GM15510 (cell line): Measurements from ENCODE around the gene SCGB1A1.

Experiments
- POLR2A ChIP-seq: IDR thresholded peaks from 3 replicates; pipeline ENCODE4 v1.6.1; 2011; ENCODE audit warnings: borderline replicate concordance; ENCODE audit not compliant: insufficient read length; ENCODE audit errors: extremely low read depth

Gene SCGB1A1

DNA sequence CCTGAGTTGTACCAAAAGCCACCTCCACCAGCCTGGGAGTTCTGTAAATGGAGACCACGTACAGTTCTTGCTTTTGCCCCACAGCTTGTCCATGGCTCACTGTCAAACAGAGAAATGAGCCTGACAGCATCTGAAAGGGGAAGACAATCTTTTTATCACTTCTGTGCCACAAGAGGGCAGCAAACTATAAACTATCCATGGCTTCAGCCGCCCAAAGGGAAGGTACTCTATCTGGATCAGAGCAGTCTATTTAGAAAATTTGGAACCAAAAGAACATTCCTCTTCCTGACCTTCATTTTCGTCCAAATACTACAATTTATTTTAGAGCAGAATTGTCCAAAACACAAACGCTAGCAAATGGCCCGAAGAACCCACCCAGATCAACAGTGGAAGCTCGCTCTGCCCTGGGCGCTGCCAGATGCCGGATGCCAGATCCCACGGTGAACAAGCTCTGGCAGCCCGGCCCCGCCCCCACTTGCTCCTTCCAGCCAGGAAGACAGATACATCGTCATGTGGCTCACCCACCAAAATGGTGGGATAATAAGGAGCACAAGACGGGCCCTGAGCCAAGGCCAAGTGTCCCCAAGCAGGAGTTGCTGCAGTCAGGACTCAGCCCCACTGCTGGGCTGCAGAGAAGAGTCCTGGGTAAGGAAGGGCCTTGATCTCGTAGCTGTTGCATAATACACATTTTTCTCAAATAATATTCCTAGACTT lies 23.9 kb upstream of the SCGB1A1 start:
- TF ChIP-seq POLR2A, result no peak

- TF ChIP-seq POLR2A, result no peak
Observed at GRCh38 chr11:62395885-62396551, 22.8 kb upstream of the SCGB1A1 start.

- TF ChIP-seq POLR2A, result no peak
Observed at GRCh38 chr11:62398011-62398994, 20.5 kb upstream of the SCGB1A1 start.

GRCh38 chr11:62399172-62399877 lies 19.5 kb upstream of the SCGB1A1 start:
- TF ChIP-seq POLR2A, result no peak

- no peak for TF ChIP-seq POLR2A
Observed at GRCh38 chr11:62399878-62400266, 19.0 kb upstream of the SCGB1A1 start.

DNA sequence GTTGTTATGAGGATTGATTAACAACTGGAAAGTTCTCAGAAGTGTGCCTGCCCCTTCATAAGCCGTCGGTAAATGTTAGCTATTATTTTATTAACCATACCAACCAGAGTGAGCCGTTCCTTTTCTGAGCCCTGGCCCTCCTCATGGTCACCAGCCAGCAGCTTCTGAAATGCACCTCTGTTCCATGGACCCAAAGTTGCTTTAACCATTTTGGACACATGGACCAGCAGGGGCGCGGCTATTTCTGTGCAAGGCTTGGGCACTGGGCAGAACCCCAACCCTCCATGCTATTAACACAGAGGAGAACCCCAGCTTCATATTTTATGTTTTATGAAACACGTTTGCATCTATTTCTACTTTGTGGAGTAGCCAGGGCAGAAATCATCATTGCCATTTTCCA lies 18.6 kb upstream of the SCGB1A1 start:
- no peak for TF ChIP-seq POLR2A

GRCh38 chr11:62400760-62401159 lies 18.1 kb upstream of the SCGB1A1 start:
- no peak for TF ChIP-seq POLR2A

GRCh38 chr11:62401356-62401755 lies 17.5 kb upstream of the SCGB1A1 start:
- TF ChIP-seq POLR2A, result no peak

GRCh38 chr11:62401811-62402210 lies 17.0 kb upstream of the SCGB1A1 start:
- no peak for TF ChIP-seq POLR2A

DNA sequence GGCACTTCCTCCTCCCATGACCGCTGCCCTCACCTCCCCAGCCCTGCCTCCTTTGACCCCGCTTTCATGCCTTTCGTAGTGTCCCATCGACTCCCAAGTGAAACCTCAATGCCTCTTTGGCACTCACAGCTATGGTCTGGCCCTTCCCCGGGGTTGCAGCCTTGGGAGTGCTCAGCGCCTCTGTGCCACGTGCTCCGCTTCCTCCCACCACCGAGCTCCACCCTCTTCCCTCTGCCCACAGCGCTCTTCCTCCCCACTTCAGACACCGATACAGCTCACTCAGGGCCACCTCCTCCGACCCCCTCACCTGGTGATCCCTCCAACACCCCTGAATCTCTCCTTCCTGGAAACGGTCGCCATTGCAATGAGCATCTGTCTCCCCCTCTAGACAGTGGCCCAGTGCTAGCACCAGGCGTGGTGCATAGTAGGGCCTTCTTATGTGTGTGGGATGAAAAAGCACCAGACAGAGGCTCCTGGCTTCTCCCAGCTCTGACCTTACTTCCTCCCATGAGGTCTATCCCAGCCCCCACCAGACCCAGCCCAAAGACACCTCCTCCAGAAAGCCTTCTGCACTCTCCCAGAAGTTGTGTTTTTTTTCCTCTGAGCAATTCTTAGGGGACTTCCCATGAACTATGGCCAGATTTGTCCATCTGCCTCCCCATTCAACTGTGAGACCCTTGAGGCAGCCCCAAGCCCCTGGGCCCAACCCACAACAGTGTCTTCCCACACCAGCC lies 16.4 kb upstream of the SCGB1A1 start:
- TF ChIP-seq POLR2A, result no peak

DNA sequence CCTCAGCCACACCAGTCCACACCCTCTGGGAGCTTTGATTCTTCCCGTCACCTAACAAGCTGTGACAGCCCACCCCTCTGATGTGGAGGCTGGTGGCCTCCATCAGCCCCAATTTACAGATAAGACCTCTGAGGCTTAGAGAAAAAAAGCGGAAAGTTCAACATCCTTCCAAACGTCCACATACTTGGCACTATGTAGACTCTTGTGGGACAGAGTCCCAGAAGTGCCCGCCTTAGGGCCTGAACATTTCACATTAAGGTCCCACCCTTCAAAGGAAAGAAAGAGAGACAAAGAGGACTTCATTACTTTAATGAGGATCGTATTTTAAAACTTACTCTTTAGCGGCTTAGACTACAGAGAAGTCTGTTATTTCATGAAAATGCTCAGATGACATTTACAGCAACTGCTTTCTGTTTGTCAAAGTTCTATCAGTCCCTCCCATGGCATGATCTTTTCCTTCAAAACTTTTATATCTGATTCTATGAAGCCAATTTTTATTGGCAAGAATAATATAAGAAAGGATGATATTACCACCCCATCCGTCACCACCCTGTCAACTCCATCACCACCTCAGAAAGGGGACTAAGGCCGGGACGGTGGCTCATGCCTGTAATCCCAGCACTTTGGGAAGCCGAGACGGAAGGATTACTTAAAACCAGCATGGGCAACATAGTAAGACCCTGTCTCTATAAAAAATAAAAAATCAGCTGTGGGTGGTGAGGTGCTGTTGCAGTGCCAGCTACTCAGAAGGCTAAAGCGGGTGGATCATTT lies 15.7 kb upstream of the SCGB1A1 start:
- TF ChIP-seq POLR2A, result no peak

- no peak for TF ChIP-seq POLR2A
Observed at GRCh38 chr11:62404435-62404834, 14.4 kb upstream of the SCGB1A1 start.

DNA sequence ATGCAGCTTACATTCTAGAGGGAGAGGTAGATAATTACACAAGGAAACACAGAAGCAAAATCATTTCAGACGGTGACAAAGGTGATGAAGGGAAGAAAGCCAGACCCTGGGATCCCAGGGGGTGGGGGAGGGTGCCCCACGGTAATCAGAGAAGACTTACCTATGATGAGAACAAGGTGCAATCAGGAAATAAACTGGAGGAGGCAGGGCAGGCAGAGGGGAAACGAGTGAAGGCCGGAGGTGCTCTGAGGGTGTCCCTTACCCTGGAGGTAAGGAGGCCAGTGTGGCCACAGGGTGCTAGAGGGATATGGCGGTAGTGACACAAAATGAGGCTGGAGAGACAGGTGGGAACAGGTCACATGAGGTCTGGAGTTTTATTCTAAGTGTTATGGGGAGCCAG lies 13.9 kb upstream of the SCGB1A1 start:
- no peak for TF ChIP-seq POLR2A

GRCh38 chr11:62406034-62406433 lies 12.8 kb upstream of the SCGB1A1 start:
- TF ChIP-seq POLR2A, result no peak

DNA sequence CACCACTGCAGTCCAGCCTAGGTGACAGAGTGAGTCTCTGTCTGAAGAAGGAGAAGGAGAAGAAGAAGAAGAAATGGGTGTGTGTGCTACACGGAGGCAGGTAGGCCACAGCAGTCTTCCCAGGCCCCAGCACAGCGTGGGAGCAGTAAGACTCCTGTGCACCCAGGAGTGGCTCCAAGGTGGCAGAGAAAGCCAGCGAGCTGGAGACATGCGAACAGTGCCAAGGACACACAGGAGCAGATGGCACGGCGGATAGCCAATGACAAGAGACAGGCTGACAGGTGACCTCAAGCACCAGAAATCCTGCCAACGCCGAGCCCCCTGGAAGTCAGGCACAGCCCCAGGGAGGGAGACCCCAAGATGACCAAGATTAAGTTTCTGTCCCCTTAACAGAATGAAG lies 9.0 kb upstream of the SCGB1A1 start:
- no peak for TF ChIP-seq POLR2A
